Liver (tissue), 9 donors: ENCODE data around the gene TSHZ2. TPM values are rescaled to one million over a fixed set of nuclear protein-coding genes. Genes with fewer than 3 reads are reported as not detected.
A peak's percentile ranks its signal among the peaks of the same experiment; 100 is the strongest.

ENCODE experiments used
- DNase-seq: peaks from one replicate; pipeline ENCODE4 v3.0.0-alpha.2; 2017; ENCODE audit warnings: low spot score
- H3K27ac ChIP-seq, 2 donors: one replicate each; pipeline ENCODE4 v1.7.0; 2013; ENCODE audit warnings: inconsistent platforms in 2 of 2, low read length in 2 of 2, control low read depth in 1 of 2, low read depth in 1 of 2, mild to moderate bottlenecking in 1 of 2
- H3K27me3 ChIP-seq, 4 donors: one replicate each; pipeline versions ENCODE4 v1.6.1 to v1.7.0; 2013; ENCODE audit warnings: low read length in 3 of 4, inconsistent platforms in 1 of 4, mild to moderate bottlenecking in 1 of 4, moderate library complexity in 1 of 4; ENCODE audit not compliant: control insufficient read depth in 4 of 4, insufficient read depth in 4 of 4
- H3K36me3 ChIP-seq, 4 donors: one replicate each; pipeline versions ENCODE4 v1.6.1 to v1.7.0; 2013; ENCODE audit warnings: low read length in 3 of 4, mild to moderate bottlenecking in 3 of 4, low read depth in 1 of 4, moderate library complexity in 1 of 4; ENCODE audit not compliant: control insufficient read depth in 4 of 4, insufficient read depth in 3 of 4
- H3K4me1 ChIP-seq, 4 donors: one replicate each; pipeline versions ENCODE4 v1.6.1 to v1.7.0; 2013; ENCODE audit warnings: low read length in 3 of 4, mild to moderate bottlenecking in 3 of 4, moderate library complexity in 1 of 4; ENCODE audit not compliant: control insufficient read depth in 4 of 4, insufficient read depth in 4 of 4
- H3K4me3 ChIP-seq, 3 donors: one replicate each; pipeline versions ENCODE4 v1.6.1 to v1.7.0; 2013; ENCODE audit warnings: low read length in 3 of 3, control low read depth in 1 of 3, low read depth in 1 of 3, mild to moderate bottlenecking in 1 of 3
- H3K9ac ChIP-seq, 2 donors: one replicate each; pipeline ENCODE4 v1.7.0; 2013; ENCODE audit warnings: low read length in 2 of 2, mild to moderate bottlenecking in 2 of 2, moderate library complexity in 2 of 2, control low read depth in 1 of 2, low read depth in 1 of 2
- H3K9me3 ChIP-seq, 4 donors: one replicate each; pipeline versions ENCODE4 v1.6.1 to v1.7.0; 2013; ENCODE audit warnings: low read length in 3 of 4; ENCODE audit not compliant: control insufficient read depth in 4 of 4
- CTCF ChIP-seq: fragments of 150-350 bp; IDR thresholded peaks from 2 replicates; pipeline ENCODE4 v1.5.1; 2017; ENCODE audit warnings: improper control_type of control experiment, low read depth, low read length; ENCODE audit not compliant: missing input control
- EGR1 ChIP-seq, 2 donors: IDR thresholded peaks; 2 replicates each; pipeline ENCODE4 v1.6.1; 2016 to 2018; ENCODE audit warnings: antibody characterized with exemption in 2 of 2, low read depth in 2 of 2
- FOXA1 ChIP-seq: IDR thresholded peaks from 2 replicates; pipeline ENCODE4 v1.6.1; 2016; ENCODE audit warnings: antibody characterized with exemption
- FOXA2 ChIP-seq: IDR thresholded peaks from 2 replicates; pipeline ENCODE4 v1.6.1; 2016; ENCODE audit warnings: antibody characterized with exemption
- GABPA ChIP-seq, 2 donors: IDR thresholded peaks in 1 of 2; conservative IDR thresholded peaks in 1 of 2; 2 replicates each; pipeline ENCODE4 v1.6.1; 2016; ENCODE audit warnings: antibody characterized with exemption in 2 of 2, mild to moderate bottlenecking in 1 of 2, moderate library complexity in 1 of 2
- HNF4A ChIP-seq, 2 donors: conservative IDR thresholded peaks; 2 replicates each; pipeline ENCODE4 v1.6.1; 2016; ENCODE audit warnings: antibody characterized with exemption in 2 of 2, mild to moderate bottlenecking in 2 of 2
- HNF4G ChIP-seq: IDR thresholded peaks from 2 replicates; pipeline ENCODE4 v1.6.1; 2016; ENCODE audit warnings: antibody characterized with exemption
- JUND ChIP-seq, 2 donors: IDR thresholded peaks; 2 replicates each; pipeline ENCODE4 v1.6.1; 2016; ENCODE audit warnings: antibody characterized with exemption in 2 of 2
- NR2F2 ChIP-seq: IDR thresholded peaks from 2 replicates; pipeline ENCODE4 v1.6.1; 2016; ENCODE audit warnings: antibody characterized with exemption
- RAD21 ChIP-seq, 2 donors: IDR thresholded peaks; 2 replicates each; pipeline ENCODE4 v1.6.1; 2016; ENCODE audit warnings: antibody characterized with exemption in 2 of 2, mild to moderate bottlenecking in 2 of 2
- RXRA ChIP-seq, 2 donors: IDR thresholded peaks; 2 replicates each; pipeline ENCODE4 v1.6.1; 2017 to 2018; ENCODE audit warnings: antibody characterized with exemption in 2 of 2, mild to moderate bottlenecking in 1 of 2
- SP1 ChIP-seq: IDR thresholded peaks from 2 replicates; pipeline ENCODE4 v1.6.1; 2018; ENCODE audit warnings: antibody characterized with exemption, mild to moderate bottlenecking
- TAF1 ChIP-seq: conservative IDR thresholded peaks from 2 replicates; pipeline ENCODE4 v1.6.1; 2016; ENCODE audit warnings: antibody characterized with exemption, mild to moderate bottlenecking
- YY1 ChIP-seq: IDR thresholded peaks from 2 replicates; pipeline ENCODE4 v1.6.1; 2016; ENCODE audit warnings: antibody characterized with exemption, mild to moderate bottlenecking
- WGBS: extraction: QIAGEN DNeasy Blood & Tissue Kit; methylation state at CpG from one replicate; pipeline ENCODE4 v1.1.7; 2013; 5-methylcytosine and 5-hydroxymethylcytosine counted together
- polyA plus RNA-seq, 2 donors: library from polyadenylated mRNA; stranded (reverse) in 1 of 2; unstranded in 1 of 2; fragments of 200-250 nt in 1 of 2; fragments of >200 nt in 1 of 2; fragmentation: Nextera tagmentation in 1 of 2; extraction: Ambion mirVana in 1 of 2; gene quantifications; one replicate each; pipeline versions ENCODE4 v1.2.1 to v1.2.3, GENCODE V29; 2013 to 2015
- total RNA-seq, 2 donors: library from RNA; depleted of rRNA; stranded (reverse); fragments of >200 nt; gene quantifications; one replicate each; pipeline ENCODE4 v1.2.3, GENCODE V29; 2014
- TF ChIP-seq, protein P1 (sequence below): IDR thresholded peaks from 2 replicates; pipeline ENCODE4 v1.6.1; 2016; ENCODE audit warnings: antibody characterized with exemption
- TF ChIP-seq, protein P2 (sequence below): IDR thresholded peaks from 2 replicates; pipeline ENCODE4 v1.6.1; 2016; ENCODE audit warnings: antibody characterized with exemption
- TF ChIP-seq, protein P3 (sequence below): IDR thresholded peaks from 2 replicates; pipeline ENCODE4 v1.6.1; 2016; ENCODE audit warnings: antibody characterized with exemption, mild to moderate bottlenecking
- TF ChIP-seq, protein P4 (sequence below): IDR thresholded peaks from 2 replicates; pipeline ENCODE4 v1.6.1; 2016; ENCODE audit warnings: antibody characterized with exemption
- donor health status: healthy.
- donor health status: healthy.
- donor health status: healthy.
- donor health status: healthy.
- donor health status: healthy.

TSHZ2 gene
- total and polyA plus RNA-seq, 4 donors: 2.9 to 11.3 (median 7.8) TPM

DNA sequence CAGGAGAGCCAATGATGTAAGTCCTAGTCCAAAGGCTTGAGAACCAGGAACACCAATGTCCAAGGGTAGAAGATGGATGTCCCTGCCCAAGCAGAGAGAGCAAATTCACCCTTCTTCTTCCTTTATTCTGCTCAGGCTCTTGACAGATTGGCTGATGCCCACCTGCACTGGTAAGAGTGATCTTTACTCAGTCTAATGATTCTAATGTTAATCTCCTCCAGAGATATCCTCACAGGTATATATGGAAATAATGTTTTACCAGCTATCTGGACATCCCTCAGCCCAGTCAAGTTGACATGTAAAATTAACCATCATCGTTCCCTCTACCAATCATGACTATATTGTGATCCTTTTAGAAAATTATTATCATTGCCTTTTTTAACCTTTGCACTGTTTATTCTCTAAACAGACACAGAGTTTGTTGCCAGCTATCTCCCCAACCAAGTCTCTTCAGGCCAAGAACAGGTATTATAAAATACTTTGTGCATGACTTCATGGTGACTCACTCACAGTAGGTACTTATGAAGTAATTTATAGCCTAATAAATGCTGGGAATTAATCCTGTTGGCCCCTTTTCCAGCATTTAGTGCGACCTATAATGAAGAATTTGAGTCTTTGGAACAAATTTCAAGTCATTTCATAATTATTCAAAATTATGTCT, 26.2 kb upstream of the TSHZ2 start:
- no peaks in the 10 kb centered on the region for H3K36me3 ChIP-seq
- no peaks in the 10 kb centered on the region for H3K9me3 ChIP-seq
- peaks cover 0 to 19% (median 3%) of the 10 kb centered on the region in 4 donors for H3K4me1 ChIP-seq
- 38% methylated on average over 2 of the region's 2 CpGs for WGBS
- no peak overlapping the region for H3K4me3 ChIP-seq
- H3K9ac ChIP-seq: no peak overlapping the region
- DNase-seq: no peak
- peak overlapping the region; percentile 77 to 82 for H3K27ac ChIP-seq
- H3K27me3 ChIP-seq: no peaks in the 10 kb centered on the region
- TF ChIP-seq EGR1 (IDR thresholded peaks at IDR 0.05; ENCODE audit: low read depth in 2 of 2) (no peak), RAD21 (IDR thresholded peaks at IDR 0.05) (no peak), FOXA2 (peak; percentile 9), JUND (IDR thresholded peaks at IDR 0.05) (peak; percentile 98), NR2F2 (no peak), HNF4G (peak; percentile 35), SP1 (peak; percentile 70), FOXA1 (peak; percentile 8), HNF4A (conservative IDR thresholded peaks at IDR 0.05) (peak; percentile 77 to 83), YY1 (no peak), CTCF (no peak), GABPA (IDR thresholded peaks at IDR 0.05 in 1 of 2, conservative IDR thresholded peaks at IDR 0.05 in 1 of 2) (no peak), TAF1 (no peak), RXRA (IDR thresholded peaks at IDR 0.05) (peak; percentile 37 to 50)
- TF ChIP-seq, protein P1, sequence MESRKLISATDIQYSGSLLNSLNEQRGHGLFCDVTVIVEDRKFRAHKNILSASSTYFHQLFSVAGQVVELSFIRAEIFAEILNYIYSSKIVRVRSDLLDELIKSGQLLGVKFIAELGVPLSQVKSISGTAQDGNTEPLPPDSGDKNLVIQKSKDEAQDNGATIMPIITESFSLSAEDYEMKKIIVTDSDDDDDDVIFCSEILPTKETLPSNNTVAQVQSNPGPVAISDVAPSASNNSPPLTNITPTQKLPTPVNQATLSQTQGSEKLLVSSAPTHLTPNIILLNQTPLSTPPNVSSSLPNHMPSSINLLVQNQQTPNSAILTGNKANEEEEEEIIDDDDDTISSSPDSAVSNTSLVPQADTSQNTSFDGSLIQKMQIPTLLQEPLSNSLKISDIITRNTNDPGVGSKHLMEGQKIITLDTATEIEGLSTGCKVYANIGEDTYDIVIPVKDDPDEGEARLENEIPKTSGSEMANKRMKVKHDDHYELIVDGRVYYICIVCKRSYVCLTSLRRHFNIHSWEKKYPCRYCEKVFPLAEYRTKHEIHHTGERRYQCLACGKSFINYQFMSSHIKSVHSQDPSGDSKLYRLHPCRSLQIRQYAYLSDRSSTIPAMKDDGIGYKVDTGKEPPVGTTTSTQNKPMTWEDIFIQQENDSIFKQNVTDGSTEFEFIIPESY: no peak
- TF ChIP-seq, protein P2, sequence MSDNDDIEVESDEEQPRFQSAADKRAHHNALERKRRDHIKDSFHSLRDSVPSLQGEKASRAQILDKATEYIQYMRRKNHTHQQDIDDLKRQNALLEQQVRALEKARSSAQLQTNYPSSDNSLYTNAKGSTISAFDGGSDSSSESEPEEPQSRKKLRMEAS: peak; percentile 23
- TF ChIP-seq, protein P3, sequence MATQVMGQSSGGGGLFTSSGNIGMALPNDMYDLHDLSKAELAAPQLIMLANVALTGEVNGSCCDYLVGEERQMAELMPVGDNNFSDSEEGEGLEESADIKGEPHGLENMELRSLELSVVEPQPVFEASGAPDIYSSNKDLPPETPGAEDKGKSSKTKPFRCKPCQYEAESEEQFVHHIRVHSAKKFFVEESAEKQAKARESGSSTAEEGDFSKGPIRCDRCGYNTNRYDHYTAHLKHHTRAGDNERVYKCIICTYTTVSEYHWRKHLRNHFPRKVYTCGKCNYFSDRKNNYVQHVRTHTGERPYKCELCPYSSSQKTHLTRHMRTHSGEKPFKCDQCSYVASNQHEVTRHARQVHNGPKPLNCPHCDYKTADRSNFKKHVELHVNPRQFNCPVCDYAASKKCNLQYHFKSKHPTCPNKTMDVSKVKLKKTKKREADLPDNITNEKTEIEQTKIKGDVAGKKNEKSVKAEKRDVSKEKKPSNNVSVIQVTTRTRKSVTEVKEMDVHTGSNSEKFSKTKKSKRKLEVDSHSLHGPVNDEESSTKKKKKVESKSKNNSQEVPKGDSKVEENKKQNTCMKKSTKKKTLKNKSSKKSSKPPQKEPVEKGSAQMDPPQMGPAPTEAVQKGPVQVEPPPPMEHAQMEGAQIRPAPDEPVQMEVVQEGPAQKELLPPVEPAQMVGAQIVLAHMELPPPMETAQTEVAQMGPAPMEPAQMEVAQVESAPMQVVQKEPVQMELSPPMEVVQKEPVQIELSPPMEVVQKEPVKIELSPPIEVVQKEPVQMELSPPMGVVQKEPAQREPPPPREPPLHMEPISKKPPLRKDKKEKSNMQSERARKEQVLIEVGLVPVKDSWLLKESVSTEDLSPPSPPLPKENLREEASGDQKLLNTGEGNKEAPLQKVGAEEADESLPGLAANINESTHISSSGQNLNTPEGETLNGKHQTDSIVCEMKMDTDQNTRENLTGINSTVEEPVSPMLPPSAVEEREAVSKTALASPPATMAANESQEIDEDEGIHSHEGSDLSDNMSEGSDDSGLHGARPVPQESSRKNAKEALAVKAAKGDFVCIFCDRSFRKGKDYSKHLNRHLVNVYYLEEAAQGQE: no peak
- TF ChIP-seq, protein P4, sequence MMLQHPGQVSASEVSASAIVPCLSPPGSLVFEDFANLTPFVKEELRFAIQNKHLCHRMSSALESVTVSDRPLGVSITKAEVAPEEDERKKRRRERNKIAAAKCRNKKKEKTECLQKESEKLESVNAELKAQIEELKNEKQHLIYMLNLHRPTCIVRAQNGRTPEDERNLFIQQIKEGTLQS: peak; percentile 89
